ENCODE data around the gene RFX5.

GRCh38 chr1:151373196-151373595 lies 26.1 kb upstream of the RFX5 start:
- TF ChIP-seq, protein P1, sequence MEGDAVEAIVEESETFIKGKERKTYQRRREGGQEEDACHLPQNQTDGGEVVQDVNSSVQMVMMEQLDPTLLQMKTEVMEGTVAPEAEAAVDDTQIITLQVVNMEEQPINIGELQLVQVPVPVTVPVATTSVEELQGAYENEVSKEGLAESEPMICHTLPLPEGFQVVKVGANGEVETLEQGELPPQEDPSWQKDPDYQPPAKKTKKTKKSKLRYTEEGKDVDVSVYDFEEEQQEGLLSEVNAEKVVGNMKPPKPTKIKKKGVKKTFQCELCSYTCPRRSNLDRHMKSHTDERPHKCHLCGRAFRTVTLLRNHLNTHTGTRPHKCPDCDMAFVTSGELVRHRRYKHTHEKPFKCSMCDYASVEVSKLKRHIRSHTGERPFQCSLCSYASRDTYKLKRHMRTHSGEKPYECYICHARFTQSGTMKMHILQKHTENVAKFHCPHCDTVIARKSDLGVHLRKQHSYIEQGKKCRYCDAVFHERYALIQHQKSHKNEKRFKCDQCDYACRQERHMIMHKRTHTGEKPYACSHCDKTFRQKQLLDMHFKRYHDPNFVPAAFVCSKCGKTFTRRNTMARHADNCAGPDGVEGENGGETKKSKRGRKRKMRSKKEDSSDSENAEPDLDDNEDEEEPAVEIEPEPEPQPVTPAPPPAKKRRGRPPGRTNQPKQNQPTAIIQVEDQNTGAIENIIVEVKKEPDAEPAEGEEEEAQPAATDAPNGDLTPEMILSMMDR (optimal IDR thresholded peaks at IDR 0.05 in 1 of 3, IDR thresholded peaks at IDR 0.05 in 1 of 3, conservative IDR thresholded peaks at IDR 0.05 in 1 of 3; ENCODE audit: extremely low read depth in 1 of 3, insufficient read depth in 2 of 3, low read length in 3 of 3): no peak
- no peak for TF ChIP-seq EZH2 (IDR thresholded peaks at IDR 0.05; ENCODE audit: low read length)

Measured in keratinocyte (primary cell).